CD4-positive, alpha-beta T cell (primary cell): ENCODE measurements around the gene NTRK2. TPM values are rescaled to one million over a fixed set of nuclear protein-coding genes. Genes with fewer than 3 reads are reported as not detected.

Experiments
- ATAC-seq: fragments of 200-7000 bp; cut with Tn5 transposase; one replicate; pipeline ENCODE4 v1.10.0; 2022; ENCODE audit warnings: mild to moderate bottlenecking; ENCODE audit not compliant: poor library complexity
- CTCF ChIA-PET: fragments of 350-600 bp; sonication (Branson Sonifier 250); formaldehyde crosslinking; loops from one replicate; lab custom pipeline; 2021; ENCODE audit warnings: antibody characterized with exemption, inconsistent platforms; lab: Charles Lee
- POLR2A ChIA-PET: fragments of 350-600 bp; sonication (Branson Sonifier 250); formaldehyde crosslinking; loops from one replicate; lab custom pipeline; 2021; ENCODE audit warnings: antibody characterized with exemption, inconsistent platforms; lab: Charles Lee
- DNase-seq, 14 experiments: peaks; one replicate each; pipeline ENCODE4 v3.0.0-alpha.2; 2013 to 2020; ENCODE audit warnings: mixed read lengths in 2 of 14
- H3K27ac ChIP-seq, 2 donors: one replicate each; pipeline versions ENCODE4 v1.5.1 to v1.7.0; 2013; ENCODE audit warnings: low read length in 2 of 2, low read depth in 1 of 2, mild to moderate bottlenecking in 1 of 2
- H3K27me3 ChIP-seq, 2 experiments: 1 replicate in 1 of 2; 2 replicates in 1 of 2; pipeline versions ENCODE4 v1.6.1 to v1.7.0; 2013; ENCODE audit warnings: low read length in 2 of 2, control low read depth in 1 of 2, mild to moderate bottlenecking in 1 of 2, moderate library complexity in 1 of 2; ENCODE audit not compliant: insufficient read depth in 2 of 2, control insufficient read depth in 1 of 2
- H3K36me3 ChIP-seq: one replicate; pipeline ENCODE4 v1.6.1; 2013; ENCODE audit warnings: low read length, control low read depth; ENCODE audit not compliant: insufficient read depth
- H3K4me1 ChIP-seq: one replicate; pipeline ENCODE4 v1.6.1; 2013; ENCODE audit warnings: low read length, control low read depth; ENCODE audit not compliant: insufficient read depth
- H3K4me3 ChIP-seq: one replicate; pipeline ENCODE4 v1.5.1; 2013; ENCODE audit warnings: mild to moderate bottlenecking, low read length, moderate library complexity
- H3K9me3 ChIP-seq, 2 experiments: 1 replicate in 1 of 2; 2 replicates in 1 of 2; pipeline versions ENCODE4 v1.6.1 to v1.7.0; 2013; ENCODE audit warnings: low read length in 2 of 2, mild to moderate bottlenecking in 2 of 2, control low read depth in 1 of 2, moderate library complexity in 1 of 2; ENCODE audit not compliant: control insufficient read depth in 1 of 2, insufficient read depth in 1 of 2
- H3K27ac Mint-ChIP-seq: one replicate; pipeline ENCODE4 v1.8.0; 2020; ENCODE audit warnings: mixed read lengths
- H3K27me3 Mint-ChIP-seq: one replicate; pipeline ENCODE4 v1.8.0; 2021; ENCODE audit warnings: mixed read lengths
- H3K36me3 Mint-ChIP-seq: one replicate; pipeline ENCODE4 v1.8.0; 2021; ENCODE audit warnings: low read depth, mixed read lengths
- H3K4me1 Mint-ChIP-seq: one replicate; pipeline ENCODE4 v1.8.0; 2021; ENCODE audit warnings: low read depth, mixed read lengths
- H3K4me3 Mint-ChIP-seq: one replicate; pipeline ENCODE4 v1.8.0; 2020; ENCODE audit warnings: mild to moderate bottlenecking, mixed read lengths
- H3K9me3 Mint-ChIP-seq: one replicate; pipeline ENCODE4 v1.8.0; 2020; ENCODE audit warnings: mixed read lengths
- intact Hi-C, 2 experiments: fragments of 100-400 bp; cut with DNase I in 1 of 2; cut with micrococcal nuclease in 1 of 2; formaldehyde crosslinking; loops; one replicate each; pipeline versions ENCODE4 v1.15.1 to v1.9.0; 2023 to 2025; cut with DNase I, micrococcal nuclease
- total RNA-seq, 174 experiments: library from RNA in 2 of 174; stranded (reverse) in 2 of 174; gene quantifications; one replicate each; pipeline ENCODE4 v1.2.3 and lab custom pipeline; 2021 to 2026
- TF ChIP-seq, protein P1 (sequence below): fragments of 200-600 bp; IDR thresholded peaks from one replicate; pipeline ENCODE4 v1.8.0; 2022; ENCODE audit warnings: antibody characterized with exemption, mild to moderate bottlenecking

The NTRK2 gene
- total RNA-seq, 2 experiments from 2014 or later = 0.06 to 0.14 TPM

GRCh38 chr9:84679571-84679970 lies 10.0 kb downstream of the NTRK2 start:
- Histone ChIP-seq H3K36me3 (no peaks in the 10 kb centered on the region), H3K4me3 (no peak overlapping the region), H3K27ac (no peak overlapping the region), H3K27me3 (no peaks in the 10 kb centered on the region), H3K9me3 (no peaks in the 10 kb centered on the region), H3K4me1 (no peaks in the 10 kb centered on the region)
- intact Hi-C loops = no loop called here
- no peaks in the 10 kb centered on the region for H3K36me3 Mint-ChIP-seq
- no peak overlapping the region for H3K4me3 Mint-ChIP-seq
- no peaks in the 10 kb centered on the region for H3K4me1 Mint-ChIP-seq
- H3K27ac Mint-ChIP-seq = no peak overlapping the region
- no peak for DNase-seq
- no peak for ATAC-seq
- CTCF ChIA-PET = no interaction called here
- TF ChIP-seq, protein P1, sequence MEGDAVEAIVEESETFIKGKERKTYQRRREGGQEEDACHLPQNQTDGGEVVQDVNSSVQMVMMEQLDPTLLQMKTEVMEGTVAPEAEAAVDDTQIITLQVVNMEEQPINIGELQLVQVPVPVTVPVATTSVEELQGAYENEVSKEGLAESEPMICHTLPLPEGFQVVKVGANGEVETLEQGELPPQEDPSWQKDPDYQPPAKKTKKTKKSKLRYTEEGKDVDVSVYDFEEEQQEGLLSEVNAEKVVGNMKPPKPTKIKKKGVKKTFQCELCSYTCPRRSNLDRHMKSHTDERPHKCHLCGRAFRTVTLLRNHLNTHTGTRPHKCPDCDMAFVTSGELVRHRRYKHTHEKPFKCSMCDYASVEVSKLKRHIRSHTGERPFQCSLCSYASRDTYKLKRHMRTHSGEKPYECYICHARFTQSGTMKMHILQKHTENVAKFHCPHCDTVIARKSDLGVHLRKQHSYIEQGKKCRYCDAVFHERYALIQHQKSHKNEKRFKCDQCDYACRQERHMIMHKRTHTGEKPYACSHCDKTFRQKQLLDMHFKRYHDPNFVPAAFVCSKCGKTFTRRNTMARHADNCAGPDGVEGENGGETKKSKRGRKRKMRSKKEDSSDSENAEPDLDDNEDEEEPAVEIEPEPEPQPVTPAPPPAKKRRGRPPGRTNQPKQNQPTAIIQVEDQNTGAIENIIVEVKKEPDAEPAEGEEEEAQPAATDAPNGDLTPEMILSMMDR = no peak
- POLR2A ChIA-PET = no interaction called here
- no peaks in the 10 kb centered on the region for H3K9me3 Mint-ChIP-seq
- H3K27me3 Mint-ChIP-seq = peaks cover 9% of the 10 kb centered on the region

DNA sequence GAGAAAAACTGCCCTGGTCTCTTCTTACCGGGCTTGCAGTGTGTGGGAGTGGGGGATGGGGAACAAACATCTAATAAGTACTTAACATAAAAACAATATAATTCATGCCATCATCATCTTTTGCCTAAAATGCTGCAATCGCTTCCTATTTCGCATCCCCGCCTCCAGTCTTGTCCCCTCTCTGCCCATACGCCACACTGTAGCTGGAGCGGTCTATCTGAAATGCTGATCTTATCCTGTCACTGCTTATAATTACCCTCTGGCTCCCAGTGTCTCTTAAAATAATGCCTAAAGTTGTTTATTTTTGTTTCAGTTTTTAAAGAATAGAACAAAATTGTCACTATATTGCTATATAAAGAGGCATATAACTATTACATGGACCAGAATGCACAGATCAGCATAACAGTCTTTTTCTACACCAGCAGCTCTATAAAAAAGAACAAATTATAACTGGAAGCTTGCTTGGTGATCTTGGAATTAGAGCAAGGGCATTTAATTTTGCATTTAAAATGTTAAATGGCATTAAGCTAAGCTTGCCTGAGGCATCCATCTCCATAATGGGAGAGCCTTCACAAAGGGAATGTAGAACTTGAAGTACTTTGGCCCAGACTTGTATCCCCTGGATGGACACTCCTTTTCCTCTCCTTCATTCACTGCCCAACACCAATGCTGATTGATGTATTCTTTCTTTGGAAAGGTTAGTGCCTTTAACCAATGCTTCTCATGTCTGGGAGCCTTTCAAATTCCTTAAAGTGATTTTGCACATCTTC lies 12.2 kb downstream of the NTRK2 start:
- CTCF ChIA-PET = no interaction called here
- no peaks in the 10 kb centered on the region for H3K36me3 Mint-ChIP-seq
- ATAC-seq = no peak
- H3K36me3 ChIP-seq = no peaks in the 10 kb centered on the region
- no peaks in the 10 kb centered on the region for H3K4me1 Mint-ChIP-seq
- H3K4me3 ChIP-seq = no peak overlapping the region
- intact Hi-C loops = no loop called here
- H3K9me3 ChIP-seq = no peaks in the 10 kb centered on the region
- no peak overlapping the region for H3K27ac ChIP-seq
- H3K4me3 Mint-ChIP-seq = no peak overlapping the region
- POLR2A ChIA-PET = no interaction called here
- no peaks in the 10 kb centered on the region for H3K9me3 Mint-ChIP-seq
- DNase-seq = no peak
- no peaks in the 10 kb centered on the region for H3K27me3 Mint-ChIP-seq
- no peak overlapping the region for H3K27ac Mint-ChIP-seq
- TF ChIP-seq, protein P1 = no peak
- H3K27me3 ChIP-seq = no peaks in the 10 kb centered on the region
- no peaks in the 10 kb centered on the region for H3K4me1 ChIP-seq

- intact Hi-C loops = no loop called here
- ChIA-PET CTCF (no interaction called here), POLR2A (no interaction called here)
- H3K27ac ChIP-seq = no peak overlapping the region
- H3K27me3 ChIP-seq = no peaks in the 10 kb centered on the region
- no peak for ATAC-seq
- Mint-ChIP-seq H3K4me3 (no peak overlapping the region), H3K27ac (no peak overlapping the region), H3K27me3 (no peaks in the 10 kb centered on the region), H3K9me3 (no peaks in the 10 kb centered on the region), H3K36me3 (no peaks in the 10 kb centered on the region), H3K4me1 (no peaks in the 10 kb centered on the region)
- no peaks in the 10 kb centered on the region for H3K4me1 ChIP-seq
- H3K36me3 ChIP-seq = no peaks in the 10 kb centered on the region
- H3K9me3 ChIP-seq = peaks cover 0 to 4% of the 10 kb centered on the region in 2 experiments
- no peak overlapping the region for H3K4me3 ChIP-seq
- TF ChIP-seq, protein P1 = no peak
- no peak for DNase-seq
Measured at GRCh38 chr9:84686068-84686467, 16.5 kb downstream of the NTRK2 start.
